Activated CD4-positive, alpha-beta T cell treated with anti-CD3 and anti-CD28 coated beads, Interleukin-2, Interleukin-4, amounts not matched to agents 100 ng/mL and 50 ng/mL, durations not matched to agents 16 hours and 8 hours (primary cell): ENCODE data around the gene OAS2.
"Not testable (repeated sequence)": the region's sequence is repeated elsewhere in the genome, so short reads cannot be mapped to it uniquely, and the experiment has no call there.

ENCODE experiments used
- DNase-seq: peaks from one replicate; pipeline ENCODE4 v3.0.0-alpha.2; 2020; ENCODE audit warnings: low spot score

The OAS2 gene

GRCh38 chr12:112985642-112986290, 7.4 kb downstream of the OAS2 start:
- no peak for DNase-seq

GRCh38 chr12:112986291-112986800, 8.0 kb downstream of the OAS2 start:
- DNase-seq, result no peak

DNA sequence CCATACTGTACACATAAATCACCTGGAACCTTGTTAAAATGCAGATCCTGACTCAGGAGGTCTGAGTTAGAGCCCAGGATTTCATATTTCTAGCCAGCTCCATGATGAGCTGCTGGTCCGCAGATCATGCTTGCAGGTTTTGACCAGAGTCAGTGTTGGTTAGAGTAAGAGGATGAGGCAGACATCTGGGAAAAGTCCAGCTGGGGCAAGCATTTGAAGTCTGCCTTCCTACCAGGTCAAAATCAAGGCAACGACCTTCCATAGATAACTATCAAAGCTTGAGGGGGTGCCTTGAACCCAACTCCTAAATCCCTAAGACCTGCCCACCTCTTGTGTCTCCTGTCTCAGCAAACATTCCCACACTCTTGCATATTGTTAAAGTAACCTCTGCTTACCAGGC, 9.2 kb downstream of the OAS2 start:
- no peak for DNase-seq

GRCh38 chr12:112988224-112988623, 9.9 kb downstream of the OAS2 start:
- DNase-seq, result peak; percentile 51

GRCh38 chr12:112988823-112989385, 10.6 kb downstream of the OAS2 start:
- DNase-seq, result not testable (repeated sequence)

- DNase-seq, result no peak
Measured at GRCh38 chr12:112989806-112990205, 11.5 kb downstream of the OAS2 start.

DNA sequence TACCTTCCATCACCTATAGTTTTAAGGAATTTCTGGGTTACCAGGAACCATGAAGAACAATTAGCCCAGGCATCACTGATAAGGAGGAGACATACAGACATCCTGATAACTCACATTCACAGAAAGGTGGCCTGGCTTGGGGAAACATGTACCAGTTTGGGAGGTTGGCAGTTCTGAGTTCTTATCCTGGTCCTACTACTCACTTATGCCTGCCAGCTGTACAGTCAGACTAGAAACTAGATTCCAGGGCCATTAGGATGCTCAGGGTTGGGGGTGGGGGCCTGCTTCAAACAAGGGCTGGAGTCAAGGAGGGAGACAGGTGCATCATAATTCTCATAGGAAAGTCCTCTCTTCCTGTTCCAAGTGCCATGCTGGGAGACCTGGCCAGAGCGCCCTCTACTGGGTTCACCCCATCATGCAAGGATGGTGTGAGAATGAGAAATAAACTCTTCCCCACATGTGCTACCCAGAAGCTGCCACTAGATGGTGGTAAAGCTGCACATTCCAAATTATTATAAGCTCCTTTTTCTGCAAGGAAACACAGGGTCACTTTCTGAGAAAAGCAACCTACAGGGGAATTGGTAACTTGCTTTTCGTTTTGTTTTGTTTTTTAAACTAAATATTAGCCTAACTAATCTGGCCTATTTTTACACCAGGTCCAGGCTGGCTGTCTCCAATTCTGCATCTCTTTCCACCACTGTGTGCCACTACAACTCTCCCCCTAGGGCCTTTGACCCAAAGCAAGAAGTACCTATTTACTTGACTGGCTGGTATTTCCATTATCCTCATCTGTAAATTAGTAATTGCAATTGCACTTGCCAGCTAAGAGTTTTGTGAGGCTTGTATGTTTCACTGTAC, 14.5 kb downstream of the OAS2 start:
- DNase-seq, result peak; percentile 64

GRCh38 chr12:112995008-112995407, 16.7 kb downstream of the OAS2 start:
- no peak for DNase-seq

GRCh38 chr12:112996501-112996900, 18.2 kb downstream of the OAS2 start:
- DNase-seq, result no peak

GRCh38 chr12:112997506-112997905, 19.2 kb downstream of the OAS2 start:
- DNase-seq, result no peak

- no peak for DNase-seq
Measured at GRCh38 chr12:112998987-112999767, 20.9 kb downstream of the OAS2 start.

- no peak for DNase-seq
Measured at GRCh38 chr12:113000433-113000832, 22.1 kb downstream of the OAS2 start.

GRCh38 chr12:113002155-113002554, 23.8 kb downstream of the OAS2 start:
- no peak for DNase-seq

DNA sequence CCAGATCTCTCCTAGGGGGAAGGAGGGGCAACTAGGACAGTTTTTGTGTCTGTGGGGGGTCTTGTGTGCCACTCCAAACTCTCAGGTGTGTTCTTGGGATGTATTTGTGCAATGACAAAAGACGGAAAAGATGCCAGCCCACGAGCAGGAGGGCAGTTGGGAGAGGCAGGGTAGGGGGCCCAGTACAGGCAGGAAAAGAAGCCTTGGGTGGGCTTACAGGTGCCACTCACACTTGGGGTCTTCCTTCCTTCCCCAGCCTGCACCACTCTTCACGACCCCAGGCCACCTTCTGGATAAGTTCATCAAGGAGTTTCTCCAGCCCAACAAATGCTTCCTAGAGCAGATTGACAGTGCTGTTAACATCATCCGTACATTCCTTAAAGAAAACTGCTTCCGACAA, 24.4 kb downstream of the OAS2 start:
- DNase-seq, result no peak

GRCh38 chr12:113003636-113004035, 25.3 kb downstream of the OAS2 start:
- no peak for DNase-seq

DNA sequence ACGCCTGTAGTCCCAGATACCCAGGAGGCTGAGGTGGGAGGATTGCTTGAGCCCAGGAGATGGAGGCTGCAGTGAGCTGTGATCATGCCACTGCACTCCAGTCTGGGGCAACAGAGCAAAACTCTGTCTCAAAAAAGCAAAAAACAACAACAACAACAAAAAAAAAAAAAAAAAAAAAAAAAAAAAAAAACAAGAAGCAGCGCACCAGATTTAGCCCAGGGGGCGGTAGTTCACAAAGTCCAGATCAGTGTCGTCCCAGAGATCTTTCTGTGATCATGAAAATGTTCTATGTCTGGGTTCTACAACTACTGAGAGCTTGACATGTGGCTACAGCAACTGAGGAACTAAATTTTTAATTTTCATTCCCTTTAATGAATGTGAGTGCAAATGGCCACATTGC, 27.4 kb downstream of the OAS2 start:
- DNase-seq, result no peak

DNA sequence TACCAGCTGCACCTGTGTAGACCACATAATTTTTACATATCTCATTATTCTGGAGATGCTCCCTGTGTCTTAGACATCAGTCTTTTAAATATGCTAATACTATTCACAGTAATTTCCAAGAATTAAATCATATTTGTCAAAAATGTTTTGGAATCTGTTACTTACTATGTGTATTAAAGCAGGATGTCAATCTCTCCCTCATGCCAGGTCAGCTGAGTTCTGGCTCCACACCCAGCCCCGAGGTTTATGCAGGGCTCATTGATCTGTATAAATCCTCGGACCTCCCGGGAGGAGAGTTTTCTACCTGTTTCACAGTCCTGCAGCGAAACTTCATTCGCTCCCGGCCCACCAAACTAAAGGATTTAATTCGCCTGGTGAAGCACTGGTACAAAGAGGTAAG, 27.9 kb downstream of the OAS2 start:
- no peak for DNase-seq

DNA sequence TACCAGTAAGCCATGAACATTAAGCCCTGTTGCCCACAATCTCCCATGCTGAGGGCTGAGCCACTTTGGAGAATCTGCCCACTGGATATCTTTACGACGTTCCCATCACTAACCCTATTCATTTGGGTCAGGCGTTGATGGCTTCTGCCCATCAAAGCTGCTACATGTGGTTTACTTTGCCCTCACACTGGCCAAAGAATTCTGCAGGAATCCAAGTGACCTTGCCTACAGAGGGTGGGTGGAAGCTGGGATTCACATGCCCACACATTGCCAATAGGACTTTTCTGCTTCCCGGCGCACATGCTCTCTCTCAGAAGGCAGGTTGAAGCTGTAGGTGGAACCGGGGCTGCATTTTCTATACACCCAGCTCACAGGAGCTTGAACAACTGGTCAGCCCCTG, 28.3 kb downstream of the OAS2 start:
- DNase-seq, result no peak

- no peak for DNase-seq
Measured at GRCh38 chr12:113007166-113007565, 28.8 kb downstream of the OAS2 start.

GRCh38 chr12:113010701-113011100, 32.4 kb downstream of the OAS2 start:
- no peak for DNase-seq

GRCh38 chr12:113014565-113014964, 36.2 kb downstream of the OAS2 start:
- no peak for DNase-seq

- DNase-seq, result no peak
Measured at GRCh38 chr12:113016796-113017195, 38.5 kb downstream of the OAS2 start.
